Middle frontal gyrus (tissue), 1 donor: ENCODE results near the gene CAMK1.

Experiments used
- DNase-seq: peaks from one replicate; pipeline ENCODE4 v3.0.0-alpha.2; 2015; ENCODE audit warnings: low spot score; ENCODE audit errors: extremely low spot score

Gene CAMK1

GRCh38 chr3:9743548-9743947 lies 26.2 kb downstream of the CAMK1 start:
- no peak for DNase-seq

- DNase-seq = no peak
Observed at GRCh38 chr3:9742560-9742959, 27.2 kb downstream of the CAMK1 start.

- no peak for DNase-seq
Observed at GRCh38 chr3:9739181-9739580, 30.6 kb downstream of the CAMK1 start.

- DNase-seq = peak; percentile 28
Observed at GRCh38 chr3:9736831-9737230, 32.9 kb downstream of the CAMK1 start.

GRCh38 chr3:9732740-9733115 lies 37.0 kb downstream of the CAMK1 start:
- no peak for DNase-seq

GRCh38 chr3:9732080-9732739 lies 37.5 kb downstream of the CAMK1 start:
- no peak for DNase-seq

- peak; percentile 93 for DNase-seq
Observed at GRCh38 chr3:9731206-9732079, 38.3 kb downstream of the CAMK1 start, which contains the start of gene BRPF1. Gene BRPF1 (plus strand): TSS chr3:9731735. CDS start chr3:9734141, 2,406 bp downstream.

GRCh38 chr3:9730657-9731205 lies 39.0 kb downstream of the CAMK1 start:
- DNase-seq = no peak

- no peak for DNase-seq
Observed at GRCh38 chr3:9729419-9729818, 40.3 kb downstream of the CAMK1 start.

- no peak for DNase-seq
Observed at GRCh38 chr3:9727743-9728142, 42.0 kb downstream of the CAMK1 start.

GRCh38 chr3:9727041-9727595 lies 42.6 kb downstream of the CAMK1 start:
- DNase-seq = no peak

GRCh38 chr3:9725775-9726515 lies 43.8 kb downstream of the CAMK1 start:
- DNase-seq = no peak

- no peak for DNase-seq
Observed at GRCh38 chr3:9721700-9722060, 48.1 kb downstream of the CAMK1 start.

GRCh38 chr3:9721015-9721699 lies 48.6 kb downstream of the CAMK1 start:
- DNase-seq = no peak

GRCh38 chr3:9718118-9718517 lies 51.6 kb downstream of the CAMK1 start:
- no peak for DNase-seq

- DNase-seq = no peak
Observed at GRCh38 chr3:9717563-9717962, 52.2 kb downstream of the CAMK1 start.

GRCh38 chr3:9716801-9717555 lies 52.8 kb downstream of the CAMK1 start:
- no peak for DNase-seq

- DNase-seq = no peak
Observed at GRCh38 chr3:9715764-9716437, 53.8 kb downstream of the CAMK1 start.

- DNase-seq = no peak
Observed at GRCh38 chr3:9715136-9715535, 54.6 kb downstream of the CAMK1 start.

GRCh38 chr3:9713142-9713541 lies 56.6 kb downstream of the CAMK1 start:
- DNase-seq = no peak
